Smooth muscle cell (in vitro differentiated cells): Measurements from ENCODE around the gene COPA. TPM values are rescaled to one million over a fixed set of nuclear protein-coding genes. Genes with fewer than 3 reads are reported as not detected.

ENCODE experiments used
- DNase-seq: peaks from one replicate; lab custom pipeline; 2025; ENCODE audit not compliant: unreplicated experiment; lab: John Stamatoyannopoulos, UW
- H2AFZ ChIP-seq: fragments of 200-600 bp; sonication (generic); 2 replicates; pipeline ENCODE4 v1.6.0; 2016; ENCODE audit warnings: antibody characterized with exemption, low read depth, mild to moderate bottlenecking
- H3F3A ChIP-seq: fragments of 200-600 bp; sonication (generic); 2 replicates; pipeline ENCODE4 v1.6.0; 2017; ENCODE audit warnings: antibody characterized with exemption, low read depth
- H3K27ac ChIP-seq: fragments of 200-600 bp; sonication (generic); 2 replicates; pipeline ENCODE4 v1.5.1; 2016; ENCODE audit warnings: low read depth, mild to moderate bottlenecking
- H3K27me3 ChIP-seq: fragments of 200-600 bp; sonication (generic); 2 replicates; pipeline ENCODE4 v1.6.1; 2016; ENCODE audit warnings: low read depth, mild to moderate bottlenecking
- H3K36me3 ChIP-seq: fragments of 200-600 bp; sonication (generic); 2 replicates; pipeline ENCODE4 v1.5.1; 2016; ENCODE audit warnings: low read depth
- H3K4me1 ChIP-seq: fragments of 200-600 bp; sonication (generic); 2 replicates; pipeline ENCODE4 v1.5.1; 2016; ENCODE audit warnings: low read depth
- H3K4me2 ChIP-seq: fragments of 200-600 bp; sonication (generic); 2 replicates; pipeline ENCODE4 v1.6.0; 2016; ENCODE audit warnings: mild to moderate bottlenecking
- H3K4me3 ChIP-seq: fragments of 200-600 bp; sonication (generic); 2 replicates; pipeline ENCODE4 v1.5.1; 2016; ENCODE audit warnings: mild to moderate bottlenecking
- H3K79me2 ChIP-seq: fragments of 200-600 bp; sonication (generic); 2 replicates; pipeline ENCODE4 v1.6.0; 2016; ENCODE audit warnings: low read depth, mild to moderate bottlenecking
- H3K9ac ChIP-seq: fragments of 200-600 bp; sonication (generic); 2 replicates; pipeline ENCODE4 v1.6.0; 2016; ENCODE audit warnings: low read depth
- H3K9me3 ChIP-seq: fragments of 200-600 bp; sonication (generic); replicated peaks from 2 replicates; pipeline ENCODE4 v1.5.1; 2016; ENCODE audit warnings: low read depth
- H4K20me1 ChIP-seq: fragments of 200-600 bp; sonication (generic); 2 replicates; pipeline ENCODE4 v1.6.0; 2016; ENCODE audit warnings: low read depth
- WGBS: methylation state at CpG from one replicate; pipeline ENCODE4 v1.1.7; 2016; ENCODE audit warnings: low lambda C conversion rate; 5-methylcytosine and 5-hydroxymethylcytosine counted together
- polyA plus RNA-seq: library from polyadenylated mRNA; unstranded; fragments of >200 nt; fragmentation: Nextera tagmentation; extraction: Ambion mirVana; gene quantifications from 2 replicates; pipeline ENCODE4 v1.2.1, GENCODE V29; 2016
- total RNA-seq: library from RNA; depleted of rRNA; stranded (reverse); fragments of >200 nt; gene quantifications from 2 replicates; pipeline ENCODE4 v1.2.3, GENCODE V29; 2014
- TF ChIP-seq, protein P1 (sequence below): fragments of 200-600 bp; sonication (generic); IDR thresholded peaks from 2 replicates; pipeline ENCODE4 v1.5.1; 2017; ENCODE audit warnings: borderline replicate concordance, mild to moderate bottlenecking, antibody characterized with exemption; ENCODE audit not compliant: insufficient read depth, poor library complexity, severe bottlenecking

COPA gene
- total and polyA plus RNA-seq, 2 experiments from 2014 or later = 171 to 196 TPM

DNA sequence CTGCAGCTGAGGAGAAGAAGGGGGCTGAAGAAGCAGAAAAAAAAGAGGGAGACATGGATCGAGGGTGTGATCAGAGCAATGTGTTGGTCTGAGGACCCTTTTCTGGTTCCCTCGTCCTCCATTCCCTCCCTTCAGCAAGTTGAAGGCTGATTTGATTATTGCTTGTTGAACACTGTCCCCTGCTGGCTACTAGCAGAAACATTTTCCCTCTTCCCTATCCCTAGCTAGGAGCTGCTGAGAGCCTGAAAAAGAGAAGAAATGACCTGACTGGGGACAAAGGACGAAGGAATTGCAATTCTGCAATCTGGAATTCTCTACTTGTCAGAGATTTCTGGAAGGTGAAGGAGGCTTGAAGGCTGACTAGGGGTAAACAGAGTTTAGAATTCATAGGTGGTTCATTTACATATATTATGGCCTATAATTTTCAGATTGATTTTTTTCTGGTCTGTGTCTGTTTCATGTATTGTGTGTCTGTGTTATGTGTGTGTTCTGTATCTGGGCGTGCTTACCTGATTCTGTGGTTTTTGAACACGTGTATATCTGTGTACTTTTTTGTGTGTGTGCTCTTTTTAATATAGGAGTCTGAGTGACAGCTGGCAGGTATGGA is 33.6 kb upstream of the COPA start:
- peak overlapping the region; percentile 55 for H3K4me2 ChIP-seq
- H4K20me1 ChIP-seq = no peaks in the 10 kb centered on the region
- TF ChIP-seq, protein P1, sequence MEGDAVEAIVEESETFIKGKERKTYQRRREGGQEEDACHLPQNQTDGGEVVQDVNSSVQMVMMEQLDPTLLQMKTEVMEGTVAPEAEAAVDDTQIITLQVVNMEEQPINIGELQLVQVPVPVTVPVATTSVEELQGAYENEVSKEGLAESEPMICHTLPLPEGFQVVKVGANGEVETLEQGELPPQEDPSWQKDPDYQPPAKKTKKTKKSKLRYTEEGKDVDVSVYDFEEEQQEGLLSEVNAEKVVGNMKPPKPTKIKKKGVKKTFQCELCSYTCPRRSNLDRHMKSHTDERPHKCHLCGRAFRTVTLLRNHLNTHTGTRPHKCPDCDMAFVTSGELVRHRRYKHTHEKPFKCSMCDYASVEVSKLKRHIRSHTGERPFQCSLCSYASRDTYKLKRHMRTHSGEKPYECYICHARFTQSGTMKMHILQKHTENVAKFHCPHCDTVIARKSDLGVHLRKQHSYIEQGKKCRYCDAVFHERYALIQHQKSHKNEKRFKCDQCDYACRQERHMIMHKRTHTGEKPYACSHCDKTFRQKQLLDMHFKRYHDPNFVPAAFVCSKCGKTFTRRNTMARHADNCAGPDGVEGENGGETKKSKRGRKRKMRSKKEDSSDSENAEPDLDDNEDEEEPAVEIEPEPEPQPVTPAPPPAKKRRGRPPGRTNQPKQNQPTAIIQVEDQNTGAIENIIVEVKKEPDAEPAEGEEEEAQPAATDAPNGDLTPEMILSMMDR = peak; percentile 80
- no peak for DNase-seq
- 18% methylated on average over 5 of the region's 5 CpGs for WGBS
- H3K9me3 ChIP-seq = no peaks in the 10 kb centered on the region
- H3K27ac ChIP-seq = no peak overlapping the region
- H3K9ac ChIP-seq = no peak overlapping the region
- no peaks in the 10 kb centered on the region for H3F3A ChIP-seq
- peaks cover 10% of the 10 kb centered on the region for H3K4me1 ChIP-seq
- no peak overlapping the region for H2AFZ ChIP-seq
- H3K36me3 ChIP-seq = no peaks in the 10 kb centered on the region
- H3K27me3 ChIP-seq = no peaks in the 10 kb centered on the region
- no peak overlapping the region for H3K4me3 ChIP-seq
- no peaks in the 10 kb centered on the region for H3K79me2 ChIP-seq

DNA sequence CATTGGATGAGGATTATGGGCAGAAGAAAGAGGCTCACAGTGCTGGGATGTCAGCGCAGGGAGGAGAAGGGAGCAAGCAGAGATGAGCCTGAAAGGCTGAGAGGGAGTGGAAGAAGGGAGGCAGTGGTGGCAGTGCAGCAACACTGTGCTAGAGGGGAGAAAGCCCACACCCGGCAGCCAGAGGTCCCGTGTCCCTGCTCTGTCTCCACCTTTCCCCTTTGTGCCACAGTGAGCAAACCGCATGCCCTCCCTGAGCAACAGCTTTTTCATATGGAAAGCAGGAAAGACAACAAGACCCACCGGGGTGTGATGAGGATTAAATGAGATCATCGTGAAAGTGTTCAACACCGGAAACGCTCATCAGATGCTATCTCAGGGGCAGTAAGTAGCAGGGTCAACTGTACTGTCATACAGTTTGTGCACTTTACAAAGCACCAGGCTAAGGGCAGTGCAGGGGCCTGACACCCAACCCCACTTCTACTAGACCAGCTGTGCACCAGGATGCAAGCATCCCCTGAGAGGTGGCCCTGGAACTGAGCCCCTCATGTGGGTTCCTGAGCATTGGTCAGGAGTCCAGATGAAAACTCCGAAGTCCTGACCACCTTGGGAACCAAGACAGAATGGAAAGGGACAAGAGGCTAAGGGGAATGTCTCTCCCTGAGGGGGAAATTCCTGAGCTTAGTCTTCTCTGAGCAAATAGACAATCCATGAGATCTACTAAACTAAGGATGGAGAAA is 32.9 kb upstream of the COPA start:
- no peak for DNase-seq
- H3K36me3 ChIP-seq = no peaks in the 10 kb centered on the region
- no peak overlapping the region for H3K9ac ChIP-seq
- H2AFZ ChIP-seq = peak overlapping the region; percentile 37
- no peaks in the 10 kb centered on the region for H3K79me2 ChIP-seq
- H3K27me3 ChIP-seq = no peaks in the 10 kb centered on the region
- H3K27ac ChIP-seq = no peak overlapping the region
- H3K4me1 ChIP-seq = peaks cover 10% of the 10 kb centered on the region
- no peaks in the 10 kb centered on the region for H3F3A ChIP-seq
- no peaks in the 10 kb centered on the region for H3K9me3 ChIP-seq
- TF ChIP-seq, protein P1 = no peak
- H4K20me1 ChIP-seq = no peaks in the 10 kb centered on the region
- peak overlapping the region; percentile 55 for H3K4me2 ChIP-seq
- no peak overlapping the region for H3K4me3 ChIP-seq
- WGBS = 15% methylated on average over 9 of the region's 9 CpGs

DNA sequence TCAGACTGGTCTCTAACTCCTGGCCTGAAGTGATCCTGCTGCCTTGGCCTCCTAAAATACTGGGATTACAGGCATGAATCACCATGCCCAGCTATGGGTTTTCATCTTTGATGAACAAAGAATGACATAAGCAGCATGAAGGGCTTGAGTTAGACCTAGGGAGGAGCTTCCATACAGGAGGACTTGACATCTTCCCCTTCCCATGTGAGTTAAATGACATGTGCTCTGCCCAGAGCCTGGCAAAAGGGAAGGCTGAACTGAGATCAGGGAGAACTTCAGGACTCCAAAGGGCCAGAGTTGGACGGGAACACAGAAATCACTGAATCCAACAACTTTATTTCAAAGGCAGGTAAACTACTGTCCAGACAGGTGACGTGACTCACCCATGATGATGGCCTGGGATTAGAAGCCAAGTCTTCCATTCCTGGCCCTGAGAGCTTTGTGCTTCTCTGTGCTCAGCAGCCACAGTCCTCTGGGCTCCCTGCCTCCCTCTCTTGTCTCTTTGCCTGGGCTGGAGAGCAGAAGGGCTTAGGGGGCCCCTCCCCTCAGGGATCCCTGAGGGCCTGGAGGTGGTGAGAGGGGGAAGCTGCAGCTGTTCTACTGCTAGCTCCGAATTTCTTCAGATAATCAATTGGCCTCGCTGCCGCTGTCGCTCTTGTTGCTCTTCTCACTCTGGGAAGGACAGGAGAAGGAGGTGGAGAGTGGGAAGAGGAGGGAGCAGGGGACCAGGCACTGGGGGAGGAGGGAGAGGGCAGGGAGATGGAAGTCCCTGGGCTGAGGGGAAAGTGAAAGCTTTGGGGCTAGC is 31.5 kb upstream of the COPA start:
- 45% methylated on average over 6 of the region's 6 CpGs for WGBS

More for the DNA sequence above, 31.5 kb upstream of the COPA start:
- no peaks in the 10 kb centered on the region for H3K9me3 ChIP-seq
- no peak overlapping the region for H3K27ac ChIP-seq
- no peaks in the 10 kb centered on the region for H3K79me2 ChIP-seq
- no peak overlapping the region for H3K9ac ChIP-seq
- DNase-seq = no peak
- no peaks in the 10 kb centered on the region for H4K20me1 ChIP-seq
- H3K4me2 ChIP-seq = no peak overlapping the region
- H3K4me1 ChIP-seq = peaks cover 10% of the 10 kb centered on the region
- H3K27me3 ChIP-seq = no peaks in the 10 kb centered on the region
- no peak overlapping the region for H3K4me3 ChIP-seq
- H2AFZ ChIP-seq = no peak overlapping the region
- no peaks in the 10 kb centered on the region for H3K36me3 ChIP-seq
- no peaks in the 10 kb centered on the region for H3F3A ChIP-seq
- TF ChIP-seq, protein P1 = no peak
